ENCODE data around the gene SRC.

DNA sequence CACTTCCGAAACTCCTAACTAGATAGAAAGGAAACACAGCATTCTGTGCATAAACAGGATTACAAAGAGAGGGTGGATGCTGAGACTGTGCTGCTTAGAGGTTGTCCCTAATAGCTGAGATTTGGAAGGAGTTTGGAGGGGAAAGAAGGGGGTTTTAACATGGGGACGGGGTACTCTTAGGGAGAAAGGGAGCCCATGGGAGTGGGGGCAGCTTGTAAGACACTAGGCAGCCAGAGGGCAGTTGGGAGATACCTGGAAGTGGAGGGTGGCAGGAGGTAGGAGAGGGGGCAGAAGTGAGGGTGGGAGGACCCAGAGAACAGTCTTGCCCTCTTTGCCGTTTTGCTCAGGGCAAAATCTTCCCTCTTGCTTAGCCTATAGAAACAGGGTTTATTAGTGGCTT lies 40.1 kb upstream of the SRC start:
- TF ChIP-seq, protein P1, sequence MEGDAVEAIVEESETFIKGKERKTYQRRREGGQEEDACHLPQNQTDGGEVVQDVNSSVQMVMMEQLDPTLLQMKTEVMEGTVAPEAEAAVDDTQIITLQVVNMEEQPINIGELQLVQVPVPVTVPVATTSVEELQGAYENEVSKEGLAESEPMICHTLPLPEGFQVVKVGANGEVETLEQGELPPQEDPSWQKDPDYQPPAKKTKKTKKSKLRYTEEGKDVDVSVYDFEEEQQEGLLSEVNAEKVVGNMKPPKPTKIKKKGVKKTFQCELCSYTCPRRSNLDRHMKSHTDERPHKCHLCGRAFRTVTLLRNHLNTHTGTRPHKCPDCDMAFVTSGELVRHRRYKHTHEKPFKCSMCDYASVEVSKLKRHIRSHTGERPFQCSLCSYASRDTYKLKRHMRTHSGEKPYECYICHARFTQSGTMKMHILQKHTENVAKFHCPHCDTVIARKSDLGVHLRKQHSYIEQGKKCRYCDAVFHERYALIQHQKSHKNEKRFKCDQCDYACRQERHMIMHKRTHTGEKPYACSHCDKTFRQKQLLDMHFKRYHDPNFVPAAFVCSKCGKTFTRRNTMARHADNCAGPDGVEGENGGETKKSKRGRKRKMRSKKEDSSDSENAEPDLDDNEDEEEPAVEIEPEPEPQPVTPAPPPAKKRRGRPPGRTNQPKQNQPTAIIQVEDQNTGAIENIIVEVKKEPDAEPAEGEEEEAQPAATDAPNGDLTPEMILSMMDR (conservative IDR thresholded peaks at IDR 0.05; ENCODE audit: low read depth, low read length) = no peak
- TF ChIP-seq EZH2 (IDR thresholded peaks at IDR 0.05; ENCODE audit: borderline replicate concordance, low read depth, low read length, poor library complexity, severe bottlenecking) = no peak

All from A673 (cell line).